GM19193 (cell line): ENCODE results near the gene SLC15A3.

ENCODE experiments used
- POLR2A ChIP-seq: IDR thresholded peaks from 4 replicates; pipeline ENCODE4 v1.6.1; 2011; ENCODE audit not compliant: insufficient read depth, insufficient read length; ENCODE audit errors: extremely low read depth

The SLC15A3 gene

GRCh38 chr11:60919956-60920355 is 32.0 kb downstream of the SLC15A3 start:
- no peak for TF ChIP-seq POLR2A

- TF ChIP-seq POLR2A = no peak
These were observed 32.7 kb downstream of the SLC15A3 start for GRCh38 chr11:60919320-60919719.

GRCh38 chr11:60918939-60919265 is 33.1 kb downstream of the SLC15A3 start:
- TF ChIP-seq POLR2A = no peak

GRCh38 chr11:60918251-60918938 is 33.6 kb downstream of the SLC15A3 start:
- no peak for TF ChIP-seq POLR2A

- no peak for TF ChIP-seq POLR2A
These were observed 34.7 kb downstream of the SLC15A3 start for GRCh38 chr11:60917267-60917666.

- TF ChIP-seq POLR2A = no peak
These were observed 35.2 kb downstream of the SLC15A3 start for GRCh38 chr11:60916669-60917206.

GRCh38 chr11:60915248-60915914 is 36.6 kb downstream of the SLC15A3 start:
- TF ChIP-seq POLR2A = peak; percentile 60

GRCh38 chr11:60914633-60915247 is 37.2 kb downstream of the SLC15A3 start:
- TF ChIP-seq POLR2A = no peak

- TF ChIP-seq POLR2A = peak; percentile 39
These were observed 38.0 kb downstream of the SLC15A3 start, which contains the start of gene TMEM109 for GRCh38 chr11:60913793-60914632. TMEM109 (plus strand) TSS chr11:60914158; CDS start chr11:60919694, 5,536 bp downstream.

GRCh38 chr11:60912851-60913528 is 39.0 kb downstream of the SLC15A3 start:
- TF ChIP-seq POLR2A = no peak

- TF ChIP-seq POLR2A = no peak
These were observed 39.6 kb downstream of the SLC15A3 start for GRCh38 chr11:60912223-60912850.

GRCh38 chr11:60910711-60911380 is 41.1 kb downstream of the SLC15A3 start:
- TF ChIP-seq POLR2A = no peak

GRCh38 chr11:60910281-60910687 is 41.7 kb downstream of the SLC15A3 start:
- TF ChIP-seq POLR2A = no peak
